H1 (cell line): Measurements from ENCODE around the gene PAAF1. TPM values are rescaled to one million over a fixed set of nuclear protein-coding genes. Genes with fewer than 3 reads are reported as not detected.

ENCODE experiments used
- CTCF ChIA-PET: fragments of 300-600 bp; sonication (Branson Sonifier 250); formaldehyde crosslinking; loops from one replicate; lab custom pipeline; 2021; ENCODE audit not compliant: partially characterized antibody; lab: Charles Lee
- POLR2A ChIA-PET: fragments of 300-600 bp; sonication (Branson Sonifier 250); formaldehyde crosslinking; loops from one replicate; lab custom pipeline; 2021; ENCODE audit warnings: inconsistent platforms; ENCODE audit not compliant: partially characterized antibody; lab: Charles Lee
- DNase-seq, 2 experiments: peaks; one replicate each; pipeline versions ENCODE4 v3.0.0 to v3.0.0-alpha.2; 2010 to 2022; ENCODE audit warnings: low spot score in 2 of 2, low read depth in 1 of 2, mixed read lengths in 1 of 2
- FAIRE-seq: peaks from 2 replicates; lab custom pipeline; 2011; peaks lifted over from hg19 to GRCh38; lab: Jason Lieb, UNC
- H2AFZ ChIP-seq: 2 replicates; pipeline ENCODE4 v1.8.1; 2012; ENCODE audit warnings: low read length, inconsistent platforms
- H2AK5ac ChIP-seq: 2 replicates; pipeline ENCODE4 v1.6.1; 2013; ENCODE audit warnings: low read depth, low read length
- H2BK120ac ChIP-seq: replicated peaks from 2 replicates; pipeline ENCODE3; 2013; ENCODE audit warnings: low read depth, low read length, inconsistent platforms
- H2BK12ac ChIP-seq: 2 replicates; pipeline ENCODE4 v1.6.1; 2013; ENCODE audit warnings: low read depth, low read length
- H2BK15ac ChIP-seq: 2 replicates; pipeline ENCODE4 v1.6.1; 2013; ENCODE audit warnings: low read length
- H2BK20ac ChIP-seq: 2 replicates; pipeline ENCODE4 v1.6.1; 2013; ENCODE audit warnings: low read length
- H2BK5ac ChIP-seq: 2 replicates; pipeline ENCODE4 v1.6.1; 2013; ENCODE audit warnings: low read depth, low read length
- H3K14ac ChIP-seq: 2 replicates; pipeline ENCODE4 v1.6.1; 2013; ENCODE audit warnings: inconsistent platforms; ENCODE audit not compliant: insufficient read length
- H3K18ac ChIP-seq: 2 replicates; pipeline ENCODE4 v1.6.1; 2013; ENCODE audit warnings: low read length; ENCODE audit errors: extremely low read depth
- H3K23ac ChIP-seq: 2 replicates; pipeline ENCODE4 v1.6.1; 2013; ENCODE audit warnings: inconsistent platforms; ENCODE audit not compliant: insufficient read length
- H3K23me2 ChIP-seq: 2 replicates; pipeline ENCODE4 v1.6.1; 2013; ENCODE audit warnings: low read depth, low read length
- H3K27ac ChIP-seq: 2 replicates; pipeline ENCODE4 v1.6.1; 2011; ENCODE audit warnings: low read depth, low read length, inconsistent platforms
- H3K27me3 ChIP-seq, 4 experiments: replicated peaks in 1 of 4; 1 replicate in 1 of 4; 2 replicates in 3 of 4; pipeline versions ENCODE4 v1.6.1 to v1.8.1; 2011 to 2013; ENCODE audit warnings: low read length in 3 of 4, mild to moderate bottlenecking in 3 of 4, inconsistent platforms in 2 of 4, mixed read lengths in 2 of 4, moderate library complexity in 1 of 4; ENCODE audit not compliant: control insufficient read depth in 3 of 4, insufficient read depth in 3 of 4; ENCODE audit errors: extremely low read depth in 1 of 4
- H3K36me3 ChIP-seq, 4 experiments: 2 replicates each; pipeline versions ENCODE4 v1.6.1 to v1.8.1; 2011 to 2013; ENCODE audit warnings: mild to moderate bottlenecking in 4 of 4, low read length in 3 of 4, moderate library complexity in 2 of 4, control low read depth in 1 of 4, inconsistent platforms in 1 of 4; ENCODE audit not compliant: insufficient read depth in 4 of 4, control insufficient read depth in 2 of 4
- H3K4ac ChIP-seq: replicated peaks from 2 replicates; pipeline ENCODE3; 2013; ENCODE audit warnings: low read length, low read depth, mixed read lengths, inconsistent platforms; ENCODE audit not compliant: insufficient read length
- H3K4me1 ChIP-seq, 4 experiments: replicated peaks in 1 of 4; 1 replicate in 1 of 4; 2 replicates in 3 of 4; pipeline versions ENCODE4 v1.6.1 to v1.8.1; 2011 to 2013; ENCODE audit warnings: low read length in 3 of 4, inconsistent platforms in 2 of 4, mixed read lengths in 1 of 4; ENCODE audit not compliant: insufficient read depth in 4 of 4, control insufficient read depth in 3 of 4
- H3K4me2 ChIP-seq, 2 experiments: 2 replicates each; pipeline versions ENCODE4 v1.6.1 to v1.8.1; 2011 to 2013; ENCODE audit warnings: low read depth in 2 of 2, low read length in 2 of 2, control low read depth in 1 of 2, inconsistent platforms in 1 of 2, mild to moderate bottlenecking in 1 of 2; ENCODE audit not compliant: insufficient read depth in 1 of 2
- H3K4me3 ChIP-seq, 4 experiments: fragments of 200-600, 300-600 bp in 1 of 4; sonication (generic), shearing (Covaris generic), sonication (Bioruptor Twin) in 1 of 4; 2 replicates each; pipeline versions ENCODE4 v1.5.1 to v1.8.1; 2011 to 2016; ENCODE audit warnings: low read length in 4 of 4, low read depth in 3 of 4, control low read depth in 2 of 4, inconsistent platforms in 2 of 4, mild to moderate bottlenecking in 2 of 4, mixed read lengths in 1 of 4, moderate library complexity in 1 of 4; ENCODE audit not compliant: insufficient read depth in 2 of 4; ENCODE audit errors: extremely low read depth in 1 of 4
- H3K56ac ChIP-seq: replicated peaks from 2 replicates; pipeline ENCODE3; 2013; ENCODE audit warnings: low read depth, mild to moderate bottlenecking, mixed read lengths, low read length, inconsistent platforms; ENCODE audit not compliant: insufficient read length
- H3K79me1 ChIP-seq: 2 replicates; pipeline ENCODE4 v1.6.1; 2013; ENCODE audit warnings: low read depth, low read length, control low read depth
- H3K79me2 ChIP-seq, 2 experiments: 2 replicates each; pipeline versions ENCODE4 v1.6.1 to v1.8.1; 2012 to 2013; ENCODE audit warnings: low read length in 2 of 2, mild to moderate bottlenecking in 2 of 2, inconsistent platforms in 1 of 2; ENCODE audit not compliant: insufficient read depth in 2 of 2, control insufficient read depth in 1 of 2
- H3K9ac ChIP-seq, 4 experiments: replicated peaks in 1 of 4; 1 replicate in 1 of 4; 2 replicates in 3 of 4; pipeline versions ENCODE4 v1.6.1 to v1.8.1; 2011 to 2013; ENCODE audit warnings: low read depth in 3 of 4, low read length in 3 of 4, control low read depth in 2 of 4, mild to moderate bottlenecking in 2 of 4, moderate library complexity in 2 of 4, inconsistent platforms in 1 of 4; ENCODE audit errors: extremely low read depth in 1 of 4
- H3K9me3 ChIP-seq, 2 experiments: 2 replicates each; pipeline versions ENCODE4 v1.6.1 to v1.8.1; 2012 to 2013; ENCODE audit warnings: mild to moderate bottlenecking in 2 of 2, moderate library complexity in 2 of 2, control low read depth in 1 of 2, inconsistent platforms in 1 of 2, low read depth in 1 of 2, low read length in 1 of 2, mixed read lengths in 1 of 2; ENCODE audit not compliant: insufficient read depth in 2 of 2
- H4K20me1 ChIP-seq, 2 experiments: replicated peaks in 1 of 2; 2 replicates each; pipeline versions ENCODE3 to v1.8.1; 2011 to 2013; ENCODE audit warnings: inconsistent platforms in 2 of 2, low read length in 2 of 2, mild to moderate bottlenecking in 1 of 2; ENCODE audit not compliant: insufficient read depth in 2 of 2, control insufficient read depth in 1 of 2
- H4K5ac ChIP-seq: 2 replicates; pipeline ENCODE4 v1.6.1; 2013; ENCODE audit warnings: low read length, low read depth, mixed read lengths, inconsistent platforms; ENCODE audit not compliant: insufficient read length
- H4K8ac ChIP-seq: 2 replicates; pipeline ENCODE4 v1.8.0; 2013; ENCODE audit warnings: mild to moderate bottlenecking, moderate library complexity, low read length, inconsistent platforms; ENCODE audit not compliant: insufficient read depth; ENCODE audit errors: extremely low read depth
- H4K91ac ChIP-seq: replicated peaks from 2 replicates; pipeline ENCODE3; 2013; ENCODE audit warnings: low read length, mixed read lengths, inconsistent platforms; ENCODE audit not compliant: insufficient read length
- BACH1 ChIP-seq: IDR thresholded peaks from 2 replicates; pipeline ENCODE4 v1.6.1; 2012; ENCODE audit warnings: low read length, improper control_type of control experiment
- CBX8 ChIP-seq: fragments of 300-800, 300-1000 bp; sonication (generic); IDR thresholded peaks from 2 replicates; pipeline ENCODE4 v1.7.1; 2016; ENCODE audit warnings: low read depth, low read length, borderline replicate concordance
- E2F6 ChIP-seq: IDR thresholded peaks from 2 replicates; pipeline ENCODE4 v1.6.1; 2012; ENCODE audit warnings: inconsistent platforms
- FOSL1 ChIP-seq: IDR thresholded peaks from 2 replicates; pipeline ENCODE4 v1.6.1; 2011; ENCODE audit warnings: mild to moderate bottlenecking, low read depth, low read length, moderate library complexity; ENCODE audit not compliant: insufficient read depth
- HDAC6 ChIP-seq: IDR thresholded peaks from one replicate; pipeline ENCODE4 v1.7.1; 2012; ENCODE audit warnings: low read depth, mild to moderate bottlenecking, inconsistent platforms, low read length, moderate library complexity
- KDM5A ChIP-seq: fragments of 200-600 bp; IDR thresholded peaks from 2 replicates; pipeline ENCODE4 v1.7.1; 2012; ENCODE audit warnings: mild to moderate bottlenecking, low read length, inconsistent platforms, mixed read lengths
- POU5F1 ChIP-seq: IDR thresholded peaks from 2 replicates; pipeline ENCODE4 v1.6.1; 2011; ENCODE audit warnings: low read depth, mild to moderate bottlenecking, low read length, moderate library complexity
- SIN3A ChIP-seq, 2 experiments: IDR thresholded peaks in 1 of 2; conservative IDR thresholded peaks in 1 of 2; 2 replicates each; pipeline ENCODE4 v1.6.1; 2011 to 2012; ENCODE audit warnings: low read length in 2 of 2, improper control_type of control experiment in 1 of 2, low read depth in 1 of 2, mild to moderate bottlenecking in 1 of 2
- SP1 ChIP-seq: IDR thresholded peaks from 2 replicates; pipeline ENCODE4 v1.6.1; 2011; ENCODE audit warnings: low read depth, low read length
- TEAD4 ChIP-seq: IDR thresholded peaks from 2 replicates; pipeline ENCODE4 v1.6.1; 2012; ENCODE audit warnings: low read depth, low read length, inconsistent platforms, mixed read lengths
- USF2 ChIP-seq: IDR thresholded peaks from 2 replicates; pipeline ENCODE4 v1.6.1; 2011; ENCODE audit warnings: low read length, improper control_type of control experiment
- YY1 ChIP-seq: IDR thresholded peaks from 2 replicates; pipeline ENCODE4 v1.6.1; 2011; ENCODE audit warnings: low read depth, mild to moderate bottlenecking, low read length
- WGBS, 2 experiments: shearing (Covaris generic) in 1 of 2; methylation state at CpG; one replicate each; pipeline versions ENCODE4 v1.1.6 to v1.1.7; 2013 to 2015; ENCODE audit warnings: low lambda C conversion rate in 2 of 2, mixed read lengths in 2 of 2, inconsistent platforms in 1 of 2, low coverage in 1 of 2, missing lambda C conversion rate in 1 of 2; ENCODE audit not compliant: insufficient replicate concordance in 2 of 2, insufficient coverage in 1 of 2, insufficient read length in 1 of 2; ENCODE audit errors: extremely low coverage in 1 of 2, missing lambda C conversion rate in 1 of 2; 5-methylcytosine and 5-hydroxymethylcytosine counted together
- polyA plus RNA-seq, 7 experiments: library from polyadenylated mRNA; depleted of rRNA in 3 of 7; stranded (reverse) in 5 of 7; unstranded in 2 of 7; fragments of >200 nt in 5 of 7; fragments of 200-250 nt in 2 of 7; gene quantifications; 1 replicate in 5 of 7; 2 replicates in 1 of 7; 4 replicates in 1 of 7; pipeline versions ENCODE4 v1.2.1 to v1.2.3, GENCODE V29; 2011 to 2013; ENCODE audit warnings: missing spikeins in 2 of 7, mixed read lengths in 2 of 7
- total RNA-seq: library from RNA; stranded (reverse); fragmentation: NEBNext Ultra II Directional; extraction: Animal tissue kit (Norgen Biotek cat#: 25700); gene quantifications from 2 replicates; pipeline ENCODE4 v1.2.1, GENCODE V29; 2021

PAAF1 gene
- total and polyA plus RNA-seq, 2 of the 8 experiments (the other 6 are each of a cell fraction or from before 2014, with no cell fraction given) = 24.4 to 28.8 TPM

GRCh38 chr11:73931951-73932350 is 55.2 kb downstream of the PAAF1 start:
- no peak for FAIRE-seq
- no peak overlapping the region for H3K18ac ChIP-seq
- H3K79me1 ChIP-seq = no peaks in the 10 kb centered on the region
- no peak overlapping the region for H2AK5ac ChIP-seq
- H3K4me2 ChIP-seq = no peak overlapping the region
- ChIA-PET POLR2A (interaction anchor here (0.7 to 1.7 kb wide), 8 partner anchors 10 to 202 kb away, joined by 3 to 8 read pairs (median 4); partner anchors contain the start of gene MRPL48), CTCF (interaction anchor here (0.7 to 2.5 kb wide), 38 partner anchors 10 to 581 kb away, joined by 3 to 16 read pairs (median 4); partner anchors contain the start of gene DNAJB13)
- peaks cover 0 to 15% (median 10%) of the 10 kb centered on the region in 4 experiments; a peak in 4 of 8 replicates for H3K36me3 ChIP-seq
- DNase-seq = no peak
- H3K14ac ChIP-seq = no peak overlapping the region
- no peak overlapping the region for H4K8ac ChIP-seq
- H2BK15ac ChIP-seq = no peak overlapping the region
- H2BK20ac ChIP-seq = no peak overlapping the region
- no peak overlapping the region for H2BK5ac ChIP-seq
- H3K9ac ChIP-seq = no peak overlapping the region
- H3K4me3 ChIP-seq = no peak overlapping the region
- WGBS, 2 experiments = 96% methylated on average over 6 of the region's 6 CpGs; no CpG with 5 or more reads in 1 of the 2 experiments
- H2BK120ac ChIP-seq = no peak overlapping the region
- no peaks in the 10 kb centered on the region for H3K79me2 ChIP-seq
- no peaks in the 10 kb centered on the region for H3K23me2 ChIP-seq
- no peaks in the 10 kb centered on the region for H4K20me1 ChIP-seq
- peaks cover 0 to 3% (median 1%) of the 10 kb centered on the region in 4 experiments; a peak in 3 of 7 replicates for H3K4me1 ChIP-seq
- no peak overlapping the region for H2BK12ac ChIP-seq
- H3K4ac ChIP-seq = no peak overlapping the region
- no peak overlapping the region for H4K5ac ChIP-seq
- H3K23ac ChIP-seq = no peak overlapping the region
- no peak overlapping the region for H4K91ac ChIP-seq
- H2AFZ ChIP-seq = no peak overlapping the region
- no peak overlapping the region for H3K56ac ChIP-seq
- no peaks in the 10 kb centered on the region for H3K27me3 ChIP-seq
- peaks cover 0 to 4% of the 10 kb centered on the region in 2 experiments; a peak in 2 of 4 replicates for H3K9me3 ChIP-seq
- no peak overlapping the region for H3K27ac ChIP-seq
- TF ChIP-seq FOSL1 (no peak), BACH1 (no peak), SIN3A (conservative IDR thresholded peaks at IDR 0.05 in 1 of 2, IDR thresholded peaks at IDR 0.05 in 1 of 2; ENCODE audit: low read depth in 1 of 2, low read length in 2 of 2) (no peak), CBX8 (no peak), E2F6 (no peak), HDAC6 (no peak), SP1 (no peak), TEAD4 (no peak), KDM5A (no peak), USF2 (no peak), POU5F1 (no peak), YY1 (no peak)
